GM03348 (cell line): ENCODE measurements around the gene ALKBH5.

Experiments used
- DNase-seq: peaks from one replicate; pipeline ENCODE4 v3.0.0; 2012; ENCODE audit warnings: low spot score

Gene ALKBH5

DNA sequence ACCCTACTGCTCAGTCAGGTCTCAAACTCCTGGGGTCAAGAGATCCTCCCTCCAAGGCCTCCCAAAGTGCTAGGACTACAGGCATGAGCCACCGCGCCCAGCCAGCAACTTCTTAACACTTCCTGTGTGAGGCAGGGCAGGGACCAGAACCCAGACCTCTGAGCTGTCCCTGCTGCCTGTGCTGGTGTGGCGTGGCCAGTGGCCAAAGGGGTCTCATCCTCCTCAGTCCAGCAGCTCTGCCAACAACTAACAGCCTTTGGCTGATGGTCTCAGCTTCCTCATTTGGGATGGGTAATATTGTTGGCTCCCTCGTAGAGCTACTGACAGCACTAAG, 40.4 kb downstream of the ALKBH5 start:
- DNase-seq: no peak

DNA sequence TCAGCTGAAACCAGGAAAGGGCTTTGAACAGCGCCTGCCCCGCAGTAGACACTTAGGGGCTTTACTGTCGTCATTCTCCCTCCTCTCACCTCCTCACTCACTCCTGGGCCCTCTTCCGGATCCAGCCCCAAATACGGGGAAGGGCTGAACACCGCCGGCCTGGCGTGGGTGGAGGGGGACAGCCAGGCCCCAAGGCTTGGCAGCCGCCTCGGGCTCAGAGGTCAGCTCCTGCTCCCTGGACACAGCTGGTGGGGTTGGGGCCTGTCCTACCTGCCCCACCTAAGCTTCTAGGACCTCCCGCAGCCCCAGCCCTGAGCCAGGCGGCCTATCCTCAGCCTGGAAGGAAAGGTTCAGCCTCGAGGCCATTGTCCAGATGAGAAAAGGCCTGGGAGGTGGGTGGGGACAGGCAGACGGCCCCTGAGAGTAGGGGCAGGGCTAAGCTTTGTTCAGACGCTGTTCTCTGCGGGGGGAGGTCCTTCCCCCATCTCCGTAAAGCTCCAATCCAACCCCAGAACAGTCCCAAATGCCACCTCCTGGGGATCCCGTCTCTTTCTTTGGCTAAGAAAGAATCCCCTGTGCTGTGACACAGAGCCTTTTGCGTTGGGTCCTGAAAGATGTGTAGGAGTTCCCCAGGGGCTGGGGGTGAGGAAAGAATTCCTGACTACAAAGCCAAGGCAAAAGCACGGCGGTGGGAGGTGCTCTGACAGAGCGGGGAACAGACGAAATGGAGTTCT, 40.9 kb downstream of the ALKBH5 start:
- no peak for DNase-seq

DNA sequence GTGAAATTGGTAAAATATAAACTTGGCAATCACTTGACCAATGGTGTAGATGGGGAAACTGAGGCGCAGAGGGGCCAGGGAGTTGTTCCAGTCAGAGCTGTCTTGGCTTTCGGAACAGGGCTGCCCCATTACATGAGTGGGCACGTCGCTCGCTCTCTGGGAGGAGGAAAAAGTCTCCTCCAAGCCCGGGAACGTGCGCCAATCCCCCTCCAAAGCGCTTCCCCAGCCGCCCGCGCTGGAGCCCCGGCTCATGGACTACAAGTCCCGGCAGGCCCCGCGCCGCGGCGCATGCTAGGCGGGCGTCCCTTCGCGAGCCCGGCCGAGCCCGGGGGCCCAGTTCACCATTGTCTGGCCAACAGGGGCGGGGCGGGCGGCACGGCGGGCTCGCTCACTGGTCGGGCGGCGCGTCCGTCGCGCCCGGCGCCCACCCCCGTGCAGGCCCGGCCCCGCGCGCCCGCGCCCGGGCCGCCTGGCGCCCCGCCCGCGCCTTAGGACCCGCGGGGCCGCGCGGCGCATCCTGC, 41.6 kb downstream of the ALKBH5 start, which contains the start of gene LLGL1:
LLGL1 (plus strand) TSS at position 515 of the 521 bp plus-strand sequence. CDS start 48 bp downstream, outside the sequence.
- peak; percentile 100 for DNase-seq

DNA sequence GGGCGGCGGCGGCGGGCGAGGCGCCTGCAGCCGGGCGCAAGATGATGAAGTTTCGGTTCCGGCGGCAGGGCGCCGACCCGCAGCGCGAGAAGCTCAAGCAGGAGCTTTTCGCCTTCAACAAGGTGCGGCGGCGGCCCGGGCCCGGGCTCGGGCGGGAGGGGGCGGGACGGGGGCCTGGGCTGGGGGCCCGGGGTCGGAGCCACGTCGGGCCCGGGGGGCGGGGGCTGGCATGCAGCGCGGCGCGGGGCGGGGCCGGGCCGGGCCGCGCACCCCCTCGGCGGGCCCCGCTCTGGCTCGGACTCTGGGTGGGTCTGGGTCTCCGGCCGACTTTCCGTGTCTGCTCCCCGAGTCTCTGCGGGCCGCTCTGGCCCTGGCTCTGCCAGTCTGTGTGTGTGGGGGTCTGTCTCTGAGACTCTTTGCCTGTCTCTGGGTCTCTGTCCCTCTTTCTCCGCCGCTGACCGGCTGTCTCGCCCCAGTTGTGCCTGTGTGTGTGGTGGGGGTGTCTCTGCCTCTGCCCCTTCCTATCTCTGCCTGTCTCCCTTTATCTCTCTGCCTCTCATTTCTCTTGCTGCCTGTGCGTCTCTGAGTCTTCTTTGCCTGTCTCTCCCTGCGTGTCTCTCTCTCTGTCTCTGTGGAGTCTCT, 42.1 kb downstream of the ALKBH5 start:
- no peak for DNase-seq

DNA sequence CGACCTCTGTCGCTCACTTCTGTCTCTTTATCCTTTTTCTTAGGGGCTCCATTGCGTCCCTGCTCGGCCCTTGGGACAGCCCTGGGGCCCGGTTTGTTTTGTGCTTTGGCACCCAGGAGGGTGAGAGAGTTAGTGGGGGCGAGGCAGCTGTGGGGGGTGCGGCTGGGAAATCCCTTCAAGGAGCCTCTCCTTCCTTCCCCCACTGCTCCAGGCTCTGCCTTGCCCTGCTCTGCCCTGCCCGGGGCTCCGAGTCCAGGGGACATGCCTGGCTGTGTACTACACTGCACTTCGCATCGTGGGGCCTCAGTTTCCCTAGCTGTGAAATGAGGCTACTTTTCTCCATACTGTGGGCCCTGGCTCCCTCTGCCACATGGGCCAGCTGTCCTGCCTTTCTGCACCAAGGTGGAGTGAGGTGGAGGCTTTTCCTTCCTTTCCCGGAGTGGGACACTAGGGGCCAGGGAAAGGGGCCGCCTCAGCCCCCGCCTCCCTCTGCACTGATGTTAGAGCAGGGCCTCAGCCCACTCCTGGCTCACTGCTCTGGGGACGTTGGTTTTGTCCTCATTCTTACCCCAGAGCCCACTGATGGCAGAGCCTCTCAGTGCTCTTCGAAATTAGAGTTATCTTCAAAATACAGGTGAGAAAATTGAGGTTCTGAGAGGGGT, 42.8 kb downstream of the ALKBH5 start:
- DNase-seq: peak; percentile 58

DNA sequence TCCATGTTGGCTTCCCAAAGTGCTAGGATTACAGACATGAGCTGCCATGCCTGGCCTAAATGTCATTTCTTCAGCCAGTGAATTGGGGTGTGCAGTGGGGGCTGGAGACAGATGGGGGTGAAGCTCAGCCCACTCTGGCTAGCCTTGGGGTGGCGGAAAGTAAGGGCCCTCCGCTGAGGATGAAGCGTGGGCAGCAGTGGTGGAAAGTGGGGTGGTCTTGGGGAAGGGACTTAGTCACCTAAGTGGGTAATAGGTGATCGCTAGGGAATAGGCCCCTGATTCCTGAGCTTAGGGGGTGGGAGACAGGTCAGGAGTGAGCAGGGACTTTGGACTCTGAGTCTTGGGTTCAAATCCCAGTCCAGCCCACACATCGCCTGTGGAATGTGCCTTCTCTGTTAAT, 44.0 kb downstream of the ALKBH5 start:
- no peak for DNase-seq

DNA sequence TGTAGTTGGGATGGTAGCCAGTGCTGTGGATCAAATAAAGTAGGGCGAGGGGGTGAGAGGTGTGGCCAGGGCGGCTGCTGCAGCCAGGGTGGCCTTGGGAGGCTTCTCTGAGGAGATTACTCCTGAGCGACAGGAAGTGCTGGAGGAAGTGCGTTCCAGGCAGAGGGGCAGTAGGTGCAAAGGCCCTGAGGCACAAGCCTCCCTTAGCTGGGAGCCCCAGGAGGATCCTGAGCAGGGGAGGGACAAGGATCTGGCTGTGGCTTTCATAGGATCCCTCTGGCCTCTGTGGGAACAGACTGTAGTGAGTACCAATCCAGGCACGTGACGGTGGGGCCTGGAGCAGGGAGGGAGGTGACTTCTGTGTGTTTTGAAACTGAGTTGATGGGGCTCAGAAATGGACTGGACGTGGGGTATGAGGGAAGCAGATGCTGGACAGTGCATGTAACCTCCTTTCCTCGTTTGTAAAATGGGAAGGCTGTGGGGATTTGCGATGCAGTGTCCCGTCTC, 44.6 kb downstream of the ALKBH5 start:
- DNase-seq: no peak

DNA sequence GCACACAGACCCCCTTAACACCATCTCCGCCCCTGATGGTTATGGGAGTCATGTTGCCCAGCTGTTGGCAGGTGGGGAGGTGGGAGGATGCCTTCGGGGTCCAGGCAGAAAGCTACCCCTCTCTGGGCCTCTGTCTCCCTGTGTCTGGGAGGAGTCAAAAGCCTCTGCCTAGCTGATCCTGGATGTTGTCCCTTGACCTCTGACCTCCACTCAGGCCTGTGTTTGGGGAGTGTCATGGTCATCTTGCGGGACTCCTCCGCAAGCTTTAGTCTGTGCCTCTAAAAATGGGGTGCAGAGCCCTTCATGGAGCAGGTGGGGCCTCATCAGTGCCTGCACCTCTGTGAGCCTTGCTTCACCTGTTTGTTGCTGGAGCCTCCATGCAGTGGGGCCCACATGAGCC, 45.6 kb downstream of the ALKBH5 start:
- no peak for DNase-seq

DNA sequence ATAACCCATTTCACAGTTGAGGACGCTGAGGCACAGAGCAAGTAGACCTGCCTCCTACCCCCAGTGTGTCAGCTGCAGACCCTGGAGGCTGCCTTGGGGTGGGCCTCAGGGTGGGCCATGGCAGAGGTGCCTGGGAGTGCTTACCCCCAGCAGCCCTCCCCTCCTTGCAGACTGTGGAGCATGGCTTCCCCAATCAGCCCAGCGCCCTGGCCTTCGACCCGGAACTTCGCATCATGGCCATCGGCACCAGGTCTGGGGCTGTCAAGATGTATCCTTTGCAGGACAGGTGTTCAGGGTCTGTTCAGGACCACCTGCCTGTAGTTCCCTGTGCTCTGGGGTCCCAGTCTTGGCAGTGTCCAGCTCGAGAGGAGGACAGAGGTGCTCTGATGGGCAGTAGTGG, 46.1 kb downstream of the ALKBH5 start:
- DNase-seq: no peak

DNA sequence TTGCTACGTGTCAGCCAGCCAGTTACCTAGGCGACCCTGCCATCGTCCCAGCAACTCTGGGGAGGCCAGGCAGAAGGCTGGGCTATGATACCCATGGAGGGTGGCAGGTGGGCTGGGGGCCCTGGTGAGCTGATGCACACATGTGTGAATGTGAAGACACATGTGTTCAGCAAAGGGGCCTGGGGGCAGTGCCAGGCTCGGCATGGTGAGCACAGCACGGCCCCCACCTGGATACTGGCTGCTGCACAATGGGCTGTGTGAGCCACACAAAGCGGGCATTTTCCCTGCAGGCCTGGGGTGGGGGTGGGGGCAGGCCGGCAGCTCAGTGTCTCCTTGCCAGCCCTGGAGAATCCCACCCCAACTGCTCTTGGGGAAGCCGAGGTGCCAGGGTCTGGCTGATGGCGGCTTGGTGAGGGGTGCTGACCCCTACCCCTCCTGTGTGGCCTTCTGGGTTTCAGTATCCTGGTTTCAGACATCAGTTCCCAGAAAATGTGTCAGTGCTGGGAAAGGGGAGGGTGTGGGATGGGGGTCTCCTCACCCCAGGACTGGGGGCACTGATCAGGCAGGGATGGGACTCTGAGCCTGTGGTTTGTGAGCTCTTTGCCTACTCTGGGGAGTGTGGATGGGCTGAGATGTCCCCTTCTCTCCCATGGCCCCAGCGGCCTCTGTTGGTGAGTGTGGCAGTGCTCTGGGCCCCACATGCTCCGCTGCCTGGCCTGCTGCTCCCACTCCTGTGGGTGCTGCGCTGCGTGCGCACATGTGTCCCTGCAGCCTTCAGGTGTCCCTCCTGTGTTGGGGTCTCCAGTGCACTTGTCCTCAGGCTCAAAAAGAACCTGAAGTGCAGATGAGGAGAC, 46.9 kb downstream of the ALKBH5 start:
- no peak for DNase-seq

DNA sequence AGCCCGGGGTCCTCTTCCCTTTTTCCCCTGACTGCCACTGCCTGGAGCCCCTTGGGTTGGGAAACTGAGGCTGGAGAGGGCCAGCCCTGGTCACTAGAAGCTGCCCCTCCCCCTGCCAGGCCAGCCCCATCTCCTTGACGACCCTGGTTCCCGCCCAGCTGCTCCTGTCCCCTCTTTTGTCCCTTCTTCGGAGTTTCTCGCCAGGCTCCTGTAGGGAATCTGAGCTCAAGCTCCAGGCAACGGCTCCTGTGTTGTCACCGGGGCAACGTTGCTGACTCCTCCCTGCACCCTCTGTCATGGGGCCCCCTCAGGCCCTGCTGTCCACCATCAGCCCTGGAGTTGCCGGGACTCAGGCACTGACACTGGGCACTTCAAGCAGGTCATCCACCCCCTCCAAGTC, 47.5 kb downstream of the ALKBH5 start:
- DNase-seq: no peak

DNA sequence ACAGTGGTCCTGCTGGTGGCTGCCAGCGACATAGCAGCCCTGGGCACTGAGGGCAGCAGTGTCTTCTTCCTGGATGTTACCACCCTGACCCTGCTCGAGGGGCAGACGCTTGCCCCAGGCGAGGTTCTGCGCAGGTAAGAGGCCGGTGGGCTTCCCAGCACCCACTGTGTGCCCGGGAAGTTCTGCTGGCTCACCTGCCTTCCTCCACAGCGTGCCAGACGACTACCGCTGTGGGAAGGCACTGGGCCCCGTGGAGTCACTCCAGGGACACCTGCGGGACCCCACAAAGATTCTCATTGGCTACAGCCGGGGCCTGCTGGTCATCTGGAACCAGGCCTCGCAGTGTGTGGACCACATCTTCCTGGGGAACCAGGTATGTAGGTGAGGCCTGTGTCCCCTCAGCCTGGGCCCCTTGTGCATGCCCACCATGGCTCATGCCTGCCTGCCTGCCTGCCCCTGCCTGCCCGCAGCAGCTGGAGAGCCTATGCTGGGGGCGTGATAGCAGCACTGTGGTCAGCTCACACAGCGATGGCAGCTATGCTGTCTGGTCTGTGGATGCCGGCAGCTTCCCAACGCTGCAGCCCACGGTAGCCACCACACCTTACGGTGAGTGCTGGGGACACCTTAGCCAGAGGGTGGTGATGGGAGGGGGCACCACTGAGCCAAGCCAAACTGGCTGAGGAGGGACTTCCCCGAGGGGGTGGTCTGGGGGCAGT, 50.3 kb downstream of the ALKBH5 start:
- DNase-seq: no peak

DNA sequence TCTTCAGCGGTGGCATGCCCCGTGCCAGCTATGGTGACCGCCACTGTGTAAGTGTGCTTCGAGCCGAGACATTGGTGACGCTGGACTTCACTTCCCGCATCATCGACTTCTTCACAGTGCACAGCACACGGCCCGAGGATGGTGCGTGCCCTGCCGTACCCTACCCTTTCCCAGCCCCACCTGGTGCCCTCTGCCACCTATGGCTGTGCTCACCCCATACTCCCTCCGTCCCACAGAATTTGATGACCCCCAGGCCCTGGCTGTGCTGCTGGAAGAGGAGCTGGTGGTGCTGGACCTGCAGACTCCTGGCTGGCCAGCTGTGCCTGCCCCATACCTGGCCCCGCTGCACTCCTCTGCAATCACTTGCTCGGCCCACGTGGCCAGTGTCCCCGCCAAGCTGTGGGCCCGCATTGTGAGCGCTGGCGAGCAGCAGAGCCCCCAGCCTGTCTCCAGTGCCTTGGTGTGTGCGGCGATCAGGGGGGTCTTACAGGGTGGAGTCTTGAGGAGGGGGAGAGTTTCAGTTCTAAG, 51.3 kb downstream of the ALKBH5 start:
- no peak for DNase-seq

DNA sequence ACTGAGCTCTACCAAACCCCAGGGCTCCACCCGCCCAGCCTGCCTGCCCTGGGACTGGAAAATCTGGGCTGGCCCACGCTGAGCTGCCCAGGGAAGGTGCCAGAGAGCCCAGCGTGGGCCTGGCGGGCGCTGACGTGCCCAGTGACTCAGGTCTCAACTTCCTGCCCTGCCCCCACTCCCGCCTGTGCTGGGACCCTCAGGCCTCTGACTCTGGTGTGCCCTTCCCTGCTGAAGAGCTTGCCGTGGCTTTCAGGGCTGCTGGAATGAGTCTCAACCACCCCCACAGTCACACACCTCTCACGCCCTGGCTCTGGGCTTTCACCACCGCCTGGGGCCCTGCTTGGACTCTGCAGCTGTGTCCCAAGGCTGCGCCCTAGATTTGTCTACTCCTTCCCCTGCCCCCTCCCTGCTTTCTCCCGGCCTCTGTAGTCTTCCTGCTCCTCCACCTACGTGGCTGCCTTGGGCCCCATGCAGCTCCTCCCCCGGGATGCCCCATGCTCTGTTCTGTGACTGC, 52.2 kb downstream of the ALKBH5 start:
- no peak for DNase-seq

DNA sequence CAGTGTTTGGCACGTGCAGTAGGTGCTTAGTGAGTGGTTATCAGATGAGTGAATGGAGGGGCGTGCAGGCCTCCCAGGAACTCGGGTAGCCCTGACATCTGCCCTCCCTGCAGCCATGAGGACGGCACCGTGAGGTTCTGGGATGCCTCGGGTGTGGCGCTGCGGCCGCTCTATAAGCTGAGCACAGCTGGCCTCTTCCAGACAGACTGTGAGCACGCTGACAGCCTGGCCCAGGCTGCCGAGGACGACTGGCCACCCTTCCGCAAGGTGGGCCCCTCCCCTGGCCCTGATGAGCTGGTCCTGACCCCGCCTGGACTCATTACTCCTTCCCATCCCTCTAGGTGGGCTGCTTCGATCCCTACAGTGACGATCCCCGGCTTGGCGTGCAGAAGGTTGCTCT, 52.9 kb downstream of the ALKBH5 start:
- no peak for DNase-seq

DNA sequence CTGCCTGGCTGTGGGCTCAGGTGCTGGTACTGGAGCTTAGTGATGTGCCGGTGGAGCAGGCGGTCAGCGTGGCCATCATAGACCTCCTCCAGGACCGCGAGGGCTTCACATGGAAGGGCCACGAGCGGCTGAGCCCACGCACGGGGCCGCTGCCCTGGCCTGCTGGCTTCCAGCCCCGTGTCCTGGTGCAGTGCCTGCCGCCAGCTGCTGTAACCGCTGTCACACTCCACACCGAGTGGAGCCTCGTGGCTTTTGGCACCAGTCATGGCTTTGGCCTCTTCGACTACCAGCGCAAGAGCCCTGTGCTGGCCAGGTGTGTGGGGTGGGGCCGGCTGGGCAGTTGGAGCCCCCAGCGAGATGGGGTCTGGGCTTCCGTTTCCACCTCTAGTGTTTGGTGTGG, 53.8 kb downstream of the ALKBH5 start:
- DNase-seq: no peak

DNA sequence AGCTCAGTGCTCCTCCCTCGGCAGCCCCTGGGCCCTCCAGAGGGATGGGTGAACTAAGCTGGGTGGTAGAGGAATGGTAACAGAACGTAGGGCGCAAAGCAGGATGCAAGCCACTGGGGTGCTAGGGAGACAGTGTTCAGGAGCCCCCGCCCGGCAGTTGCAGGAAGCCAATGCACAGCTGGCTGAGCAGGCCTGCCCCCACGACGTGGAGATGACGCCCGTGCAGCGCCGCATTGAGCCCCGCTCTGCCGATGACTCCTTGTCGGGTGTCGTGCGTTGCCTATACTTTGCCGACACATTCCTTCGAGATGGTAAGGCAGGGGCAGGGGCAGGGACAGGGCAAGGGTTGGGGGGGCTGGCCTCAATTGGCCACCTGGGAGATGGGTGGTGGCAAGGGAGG, 54.7 kb downstream of the ALKBH5 start:
- no peak for DNase-seq

DNA sequence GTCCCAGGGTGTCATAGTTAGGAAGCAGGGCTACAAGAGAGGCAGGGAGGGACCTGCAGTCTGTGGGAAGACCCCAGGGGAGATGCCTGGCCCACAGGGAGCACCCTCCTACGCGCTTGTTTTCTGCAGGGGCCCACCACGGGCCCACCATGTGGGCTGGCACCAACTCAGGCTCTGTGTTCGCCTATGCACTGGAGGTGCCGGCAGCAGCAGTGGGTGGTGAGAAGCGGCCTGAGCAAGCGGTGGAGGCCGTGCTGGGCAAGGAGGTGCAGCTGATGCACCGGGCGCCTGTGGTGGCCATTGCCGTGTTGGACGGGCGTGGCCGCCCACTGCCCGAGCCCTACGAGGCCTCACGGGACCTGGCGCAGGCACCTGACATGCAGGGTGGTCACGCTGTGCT, 56.8 kb downstream of the ALKBH5 start:
- DNase-seq: no peak

DNA sequence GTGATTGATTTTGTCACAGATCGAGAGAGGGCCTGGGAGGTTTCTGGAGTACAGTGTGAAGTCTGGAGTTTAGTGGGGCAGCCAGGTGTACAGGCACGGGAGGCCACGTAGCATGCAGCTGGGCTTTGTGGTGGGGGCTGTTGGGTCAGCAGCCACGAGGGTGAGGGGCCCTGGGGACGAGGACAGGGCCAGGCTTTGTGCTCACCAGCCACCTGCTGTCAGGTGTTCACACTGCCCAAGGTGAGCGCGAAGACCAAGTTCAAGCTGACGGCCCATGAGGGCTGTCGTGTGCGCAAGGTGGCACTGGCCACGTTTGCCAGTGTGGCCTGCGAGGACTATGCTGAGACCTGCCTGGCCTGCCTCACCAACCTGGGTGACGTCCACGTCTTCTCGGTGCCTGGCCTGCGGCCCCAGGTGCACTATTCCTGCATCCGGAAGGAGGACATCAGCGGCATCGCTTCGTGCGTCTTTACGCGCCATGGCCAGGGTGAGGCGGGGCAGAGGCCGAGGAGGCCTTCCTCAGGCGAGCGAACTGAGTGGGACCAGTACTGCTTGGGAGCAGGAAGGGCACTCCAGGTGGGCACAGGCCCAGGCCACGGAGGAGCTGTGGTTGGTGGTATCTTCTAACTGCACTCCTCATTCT, 57.7 kb downstream of the ALKBH5 start:
- DNase-seq: no peak

DNA sequence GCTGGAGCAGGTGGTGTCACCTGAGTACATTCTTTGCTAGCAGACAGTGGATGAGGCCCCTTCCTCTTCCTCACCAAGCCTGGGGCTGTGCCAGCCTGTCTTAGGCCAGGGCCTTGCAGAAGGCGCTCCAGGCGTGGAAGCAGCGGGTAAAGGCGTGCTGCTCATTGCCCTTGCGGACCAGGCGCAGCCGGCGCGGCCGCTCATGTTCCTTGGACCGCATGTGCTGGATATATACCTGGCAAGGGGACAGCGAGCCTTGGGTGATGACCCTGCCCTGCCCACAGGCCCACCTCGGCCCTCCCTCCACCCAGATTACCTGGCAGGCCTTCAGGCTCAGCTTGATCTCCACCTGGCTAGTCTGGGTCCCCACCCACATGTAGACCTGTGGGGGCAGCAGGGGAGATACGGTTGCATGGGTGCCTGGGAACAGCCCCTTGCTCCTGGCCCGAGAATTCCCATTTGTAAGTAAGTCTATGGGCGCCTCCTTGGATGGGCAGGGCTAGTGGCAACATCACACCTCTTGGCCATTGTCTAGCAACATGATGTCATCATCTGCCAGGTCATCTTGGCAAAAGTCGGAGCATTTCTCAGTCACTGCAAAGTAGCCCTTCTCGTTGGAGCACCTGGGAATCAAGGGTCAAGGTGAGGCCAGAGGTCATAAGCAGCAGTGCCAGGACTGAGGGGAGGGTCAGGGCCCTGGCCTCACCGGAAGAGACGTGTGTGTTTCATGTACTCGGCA, 61.6 kb downstream of the ALKBH5 start:
- no peak for DNase-seq
